T-helper 22 cell (primary cell): ENCODE data around the gene PKHD1.

Source experiments
- DNase-seq: peaks from one replicate; pipeline ENCODE4 v3.0.0-alpha.2; 2020; ENCODE audit warnings: low read depth

The PKHD1 gene

DNA sequence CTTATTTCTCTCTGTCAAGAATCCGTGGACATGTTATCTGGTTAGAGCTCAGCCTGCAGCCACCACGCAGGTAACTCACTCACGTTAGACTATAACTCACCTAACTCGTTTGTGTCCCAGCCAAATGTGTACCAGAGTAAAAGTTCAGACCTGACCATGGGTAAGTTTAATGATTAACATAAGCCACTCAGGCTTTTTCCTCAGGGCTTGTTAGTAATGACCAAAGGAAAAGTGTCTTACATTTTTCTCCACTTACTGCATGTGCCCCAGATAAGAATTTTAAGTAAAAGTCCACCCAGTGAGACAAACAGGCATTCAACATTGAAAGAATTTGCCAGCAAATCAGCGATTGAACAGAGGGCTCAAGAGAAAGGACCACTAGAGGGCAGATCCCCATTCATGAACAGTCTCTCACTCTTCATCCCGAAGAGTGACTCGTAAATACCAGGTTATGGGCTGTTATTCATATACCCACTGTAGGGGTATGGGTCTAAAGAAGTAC lies at the start of gene PKHD1:
PKHD1 (minus strand) TSS at position 116 of the 502 bp plus-strand sequence. CDS start 2,680 bp downstream, outside the sequence.
- no peak for DNase-seq

DNA sequence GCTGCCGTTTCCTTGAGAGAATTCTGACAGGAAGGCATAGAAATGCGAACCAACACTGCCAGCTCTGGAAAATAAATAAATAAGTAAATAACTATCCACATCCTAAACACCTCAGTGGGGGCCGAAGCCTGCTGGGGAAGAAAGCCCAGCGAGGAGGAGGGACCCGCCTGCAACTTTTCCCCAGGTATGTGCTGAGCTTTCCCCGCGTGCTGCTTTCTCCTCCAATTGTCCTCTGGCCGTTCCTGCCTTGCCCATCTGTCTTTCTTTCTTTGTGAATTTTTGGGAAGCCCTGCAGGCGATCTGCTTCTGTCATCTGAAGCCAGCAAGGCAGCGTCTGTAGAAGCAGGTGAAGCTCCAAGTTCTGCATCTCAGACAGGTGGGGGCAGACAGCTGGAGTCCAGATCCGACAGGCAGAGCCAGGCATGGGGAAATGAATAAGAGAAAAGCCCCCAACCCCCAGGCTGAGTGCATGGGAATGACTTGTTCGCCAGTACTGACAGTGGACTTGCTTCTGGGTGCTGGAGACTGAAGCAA lies 49.6 kb upstream of the PKHD1 start:
- no peak for DNase-seq

GRCh38 chr6:52136055-52136454 lies 48.6 kb upstream of the PKHD1 start:
- no peak for DNase-seq

GRCh38 chr6:52135217-52135616 lies 47.8 kb upstream of the PKHD1 start:
- DNase-seq = no peak

DNA sequence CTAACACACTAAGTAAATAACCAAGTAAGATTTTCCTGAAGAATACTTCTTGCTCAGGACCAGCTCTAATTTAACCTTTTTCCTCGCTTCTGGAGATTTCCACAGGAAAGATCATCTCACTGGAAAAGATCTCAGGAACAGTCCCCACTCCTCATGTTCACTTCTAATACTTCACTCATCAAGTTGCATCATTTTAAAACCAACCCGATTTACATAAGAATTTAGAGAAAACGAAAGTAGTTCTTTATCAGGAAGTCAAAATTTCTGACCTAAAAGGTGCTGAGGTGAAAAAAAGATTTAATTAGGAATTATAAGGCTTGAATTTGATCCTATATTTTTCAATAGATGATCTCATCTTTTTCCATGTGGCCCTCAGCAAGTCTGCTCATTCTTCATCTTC lies 46.6 kb upstream of the PKHD1 start:
- no peak for DNase-seq

DNA sequence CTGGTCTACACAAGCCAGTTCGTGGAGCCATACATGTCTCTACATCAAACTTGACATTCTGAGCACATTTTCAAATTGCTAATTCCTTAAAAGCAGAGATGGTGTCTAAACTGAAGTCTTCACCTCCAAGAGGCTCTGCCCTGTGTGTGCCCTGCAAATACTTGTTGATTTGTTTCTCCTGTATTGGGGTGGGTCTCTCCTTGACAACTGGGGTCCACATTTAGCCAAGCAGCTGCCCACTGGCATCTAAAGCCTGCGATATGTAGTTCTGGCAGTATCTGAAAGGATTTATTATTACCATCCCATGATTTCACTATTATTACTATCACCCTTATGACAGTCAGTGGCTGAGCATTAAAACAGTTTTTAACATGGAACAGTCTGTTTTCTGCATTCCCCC lies 45.9 kb upstream of the PKHD1 start:
- DNase-seq = no peak

- DNase-seq = no peak
These were observed 44.9 kb upstream of the PKHD1 start for GRCh38 chr6:52132292-52132691.

GRCh38 chr6:52130440-52130839 lies 43.0 kb upstream of the PKHD1 start:
- DNase-seq = no peak

- DNase-seq = no peak
These were observed 40.5 kb upstream of the PKHD1 start for GRCh38 chr6:52127957-52128356.

- no peak for DNase-seq
These were observed 38.8 kb upstream of the PKHD1 start for GRCh38 chr6:52126231-52126630.

DNA sequence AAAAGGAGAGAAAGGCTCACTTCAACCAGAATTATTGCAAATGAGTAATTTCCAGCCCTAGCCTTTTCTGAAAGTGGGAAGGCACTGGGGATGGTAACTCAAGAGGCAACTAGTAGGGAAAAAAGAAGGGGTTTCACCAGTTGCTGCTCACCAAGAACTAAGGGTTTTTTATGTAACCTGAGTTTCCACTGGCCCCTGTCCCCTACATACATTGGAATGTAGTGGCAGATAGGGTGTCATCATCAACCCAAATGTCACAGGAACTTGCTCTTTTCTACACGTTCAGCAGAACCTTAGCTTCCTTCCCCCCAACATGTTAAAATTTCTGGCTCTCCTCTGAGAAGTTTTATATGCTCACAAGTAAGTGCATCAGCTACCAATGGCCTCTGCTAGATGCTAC lies 38.2 kb upstream of the PKHD1 start:
- no peak for DNase-seq

GRCh38 chr6:52125139-52125538 lies 37.7 kb upstream of the PKHD1 start:
- DNase-seq = no peak

GRCh38 chr6:52124126-52125121 lies 37.0 kb upstream of the PKHD1 start:
- no peak for DNase-seq

DNA sequence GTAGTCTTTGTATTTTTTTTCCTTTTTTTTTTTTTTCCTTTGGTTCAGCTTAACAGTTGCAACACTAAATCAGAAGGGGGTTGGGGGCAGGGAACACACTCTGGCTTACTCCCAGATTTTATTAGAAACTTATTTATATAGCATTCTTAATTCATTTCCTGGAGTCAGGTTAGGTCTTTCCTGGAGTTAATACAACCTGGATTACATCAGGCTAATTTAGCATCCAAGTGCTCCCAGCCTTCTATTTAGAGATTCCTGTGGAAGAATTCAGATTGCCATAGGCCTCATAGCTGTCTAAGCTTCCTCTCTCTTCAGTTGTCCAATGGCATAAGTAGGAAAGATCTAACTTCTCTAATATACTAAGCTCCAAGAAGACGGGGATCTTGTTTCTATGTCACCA lies 35.8 kb upstream of the PKHD1 start:
- DNase-seq = no peak

- no peak for DNase-seq
These were observed 29.9 kb upstream of the PKHD1 start for GRCh38 chr6:52117352-52117751.

GRCh38 chr6:52116605-52116948 lies 29.2 kb upstream of the PKHD1 start:
- DNase-seq = no peak

- DNase-seq = no peak
These were observed 28.6 kb upstream of the PKHD1 start for GRCh38 chr6:52115891-52116604.

DNA sequence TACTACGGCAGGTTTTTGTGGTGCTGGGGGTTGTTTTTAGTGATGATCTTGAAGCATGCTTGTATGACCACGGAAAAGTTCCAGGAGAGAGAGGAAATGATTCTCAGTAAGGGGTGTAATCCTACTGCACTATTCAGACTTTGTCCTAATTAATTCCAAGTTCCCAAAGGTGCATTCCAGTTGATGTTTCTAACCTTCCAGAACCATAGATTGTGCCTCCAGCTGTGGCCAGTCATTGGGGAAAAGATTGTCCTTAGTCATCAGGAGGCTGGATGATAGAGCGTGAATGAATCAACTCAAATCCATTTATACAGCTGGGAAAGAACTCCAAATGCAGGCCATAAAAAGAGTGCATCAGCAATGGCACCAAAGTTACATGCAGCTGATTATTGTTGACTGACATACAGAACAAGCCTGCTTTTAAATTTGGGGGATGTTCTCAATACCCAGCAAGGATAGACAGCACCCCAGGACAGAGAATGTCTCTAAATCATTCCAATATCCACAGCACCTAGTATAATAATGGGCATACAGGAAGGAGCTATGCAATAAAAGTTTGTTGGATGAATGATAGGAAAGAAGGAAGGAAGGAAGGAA lies 27.8 kb upstream of the PKHD1 start:
- no peak for DNase-seq

- no peak for DNase-seq
These were observed 21.8 kb upstream of the PKHD1 start for GRCh38 chr6:52109171-52109571.

- no peak for DNase-seq
These were observed 20.7 kb upstream of the PKHD1 start for GRCh38 chr6:52108128-52108527.

DNA sequence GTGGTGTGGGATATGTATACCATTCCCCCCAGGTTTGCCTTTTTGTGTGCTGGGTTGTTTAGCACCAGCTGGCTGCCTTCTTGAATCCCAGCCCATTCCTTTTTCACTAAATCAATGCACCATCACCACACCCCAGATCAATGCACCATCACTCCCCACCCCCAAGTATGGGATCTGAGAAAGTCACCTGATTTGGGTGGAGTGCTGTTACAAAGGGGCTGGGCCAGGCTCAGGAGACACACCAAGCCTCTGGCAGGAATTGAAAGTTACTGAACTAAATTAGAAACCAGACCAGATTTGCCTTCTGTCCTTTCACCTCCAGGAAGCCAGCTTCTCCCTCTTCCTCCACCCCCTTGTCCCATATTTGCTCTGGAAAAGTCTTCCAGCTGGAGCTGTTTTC lies 19.6 kb upstream of the PKHD1 start:
- DNase-seq = no peak

GRCh38 chr6:52104979-52105378 lies 17.6 kb upstream of the PKHD1 start:
- DNase-seq = no peak
